ENCODE measurements around the gene CTXND2.
"Not testable (repeated sequence)": the region's sequence is repeated elsewhere in the genome, so short reads cannot be mapped to it uniquely, and the experiment has no call there.

DNA sequence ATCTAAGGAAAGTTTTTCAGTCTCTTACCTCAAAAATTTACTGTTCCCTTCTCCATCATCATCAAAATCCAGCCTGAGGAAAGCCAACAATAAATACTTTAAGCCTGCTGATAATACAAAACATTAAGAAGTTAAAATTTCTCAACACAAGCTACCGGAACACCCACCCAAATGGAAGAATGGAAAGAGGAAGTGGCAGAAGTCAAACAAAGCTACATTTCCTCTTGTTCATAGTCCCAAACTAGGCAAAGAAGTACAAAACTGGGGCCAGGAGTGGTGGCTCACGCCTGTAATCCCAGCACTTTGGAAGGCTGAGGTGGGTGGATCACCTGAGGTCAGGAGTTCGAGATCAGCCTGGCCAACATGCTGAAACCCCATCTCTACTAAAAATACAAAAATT, 34.2 kb upstream of the CTXND2 start:
- not testable (repeated sequence) for TF ChIP-seq EZH2 (IDR thresholded peaks at IDR 0.05; ENCODE audit: borderline replicate concordance); CTCF (IDR thresholded peaks at IDR 0.05; ENCODE audit: poor library complexity); EZH2phosphoT487 (IDR thresholded peaks at IDR 0.05; ENCODE audit: low read depth, severe bottlenecking, unreplicated experiment)

All from hepatocyte (in vitro differentiated cells).